GM08714 (cell line): ENCODE measurements around the gene NSMF.

Experiments used
- H3K4me3 ChIP-seq: fragments of 200-500 bp; sonication (Bioruptor generic); 2 replicates; pipeline ENCODE4 v1.5.1; 2014; ENCODE audit warnings: mild to moderate bottlenecking, low read length, inconsistent platforms
- ZNF274 ChIP-seq: IDR thresholded peaks from 2 replicates; pipeline ENCODE4 v1.6.1; 2012; ENCODE audit warnings: mild to moderate bottlenecking, low read depth, low read length

NSMF gene

GRCh38 chr9:137444106-137444790 lies 14.9 kb downstream of the NSMF start:
- H3K4me3 ChIP-seq, result no peak overlapping the region
- no peak for TF ChIP-seq ZNF274

GRCh38 chr9:137441935-137442321 lies 17.2 kb downstream of the NSMF start:
- TF ChIP-seq ZNF274, result no peak
- H3K4me3 ChIP-seq, result no peak overlapping the region

GRCh38 chr9:137441289-137441934 lies 17.7 kb downstream of the NSMF start, which contains the start of gene ENTPD8:
ENTPD8 (minus strand) TSS chr9:137441357; CDS start chr9:137438285, 3,072 bp downstream.
- no peak within 1 kb of the TSS for H3K4me3 ChIP-seq
- no peak for TF ChIP-seq ZNF274

- no peak overlapping the region for H3K4me3 ChIP-seq
- no peak for TF ChIP-seq ZNF274
Measured at GRCh38 chr9:137439158-137439714, 19.9 kb downstream of the NSMF start.

GRCh38 chr9:137438591-137439157 lies 20.5 kb downstream of the NSMF start:
- no peak for TF ChIP-seq ZNF274
- H3K4me3 ChIP-seq, result no peak overlapping the region

- no peak overlapping the region for H3K4me3 ChIP-seq
- TF ChIP-seq ZNF274, result no peak
Measured at GRCh38 chr9:137437691-137438590, 21.2 kb downstream of the NSMF start.

- no peak for TF ChIP-seq ZNF274
- no peak overlapping the region for H3K4me3 ChIP-seq
Measured at GRCh38 chr9:137436761-137437600, 22.2 kb downstream of the NSMF start.

GRCh38 chr9:137435980-137436760 lies 23.0 kb downstream of the NSMF start:
- no peak overlapping the region for H3K4me3 ChIP-seq
- no peak for TF ChIP-seq ZNF274

GRCh38 chr9:137435381-137435891 lies 23.7 kb downstream of the NSMF start:
- H3K4me3 ChIP-seq, result no peak overlapping the region
- no peak for TF ChIP-seq ZNF274

GRCh38 chr9:137434498-137435380 lies 24.4 kb downstream of the NSMF start:
- TF ChIP-seq ZNF274, result no peak

GRCh38 chr9:137433916-137434431 lies 25.2 kb downstream of the NSMF start:
- TF ChIP-seq ZNF274, result no peak
- no peak overlapping the region for H3K4me3 ChIP-seq

More at GRCh38 chr9:137434498-137435380, 24.4 kb downstream of the NSMF start:
- no peak overlapping the region for H3K4me3 ChIP-seq

- TF ChIP-seq ZNF274, result no peak
- H3K4me3 ChIP-seq, result no peak overlapping the region
Measured at GRCh38 chr9:137433349-137433915, 25.7 kb downstream of the NSMF start.
